ENCODE data around the gene EMD.
A peak's percentile ranks its signal among the peaks of the same experiment; 100 is the strongest.

The EMD gene

DNA sequence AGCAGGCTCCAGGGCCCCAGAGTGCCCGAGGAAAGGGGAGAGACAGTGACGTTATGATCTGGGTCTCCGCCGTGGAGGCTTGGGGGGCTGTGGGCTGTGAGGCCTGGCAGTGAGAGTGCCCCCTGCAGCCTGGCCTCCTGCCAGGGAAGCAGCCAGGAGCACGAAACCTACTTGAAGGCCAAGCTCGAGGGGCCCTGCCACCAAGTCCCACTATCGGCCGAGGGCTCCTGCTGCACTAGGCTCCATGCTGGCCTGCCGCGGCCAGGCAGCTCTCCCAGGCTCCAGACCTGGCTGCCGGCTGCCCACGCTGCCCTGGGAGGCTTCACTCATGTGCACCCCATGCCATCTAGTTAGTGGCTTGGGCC, 23.3 kb upstream of the EMD start:
- DNase-seq: no peak

DNA sequence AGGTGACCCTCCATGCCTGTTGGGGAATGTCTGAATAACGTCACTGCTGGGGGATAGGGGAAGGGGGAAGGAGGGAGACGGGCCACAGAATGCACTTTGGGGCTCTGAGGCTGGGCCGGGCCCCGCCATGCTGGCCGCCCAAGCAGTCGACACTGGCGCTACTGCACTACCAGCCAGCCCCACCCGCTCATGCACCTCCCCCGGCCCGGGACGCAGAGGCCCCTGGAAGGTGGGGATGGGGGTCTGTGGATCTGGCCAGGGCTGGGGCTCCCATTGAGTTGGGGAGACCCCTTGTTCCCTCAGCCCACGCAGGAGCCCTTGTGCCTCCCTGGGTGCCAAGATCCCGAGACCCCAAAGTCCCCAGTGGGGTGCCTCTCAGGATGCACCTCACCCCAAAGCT, 22.5 kb upstream of the EMD start:
- DNase-seq: no peak

DNA sequence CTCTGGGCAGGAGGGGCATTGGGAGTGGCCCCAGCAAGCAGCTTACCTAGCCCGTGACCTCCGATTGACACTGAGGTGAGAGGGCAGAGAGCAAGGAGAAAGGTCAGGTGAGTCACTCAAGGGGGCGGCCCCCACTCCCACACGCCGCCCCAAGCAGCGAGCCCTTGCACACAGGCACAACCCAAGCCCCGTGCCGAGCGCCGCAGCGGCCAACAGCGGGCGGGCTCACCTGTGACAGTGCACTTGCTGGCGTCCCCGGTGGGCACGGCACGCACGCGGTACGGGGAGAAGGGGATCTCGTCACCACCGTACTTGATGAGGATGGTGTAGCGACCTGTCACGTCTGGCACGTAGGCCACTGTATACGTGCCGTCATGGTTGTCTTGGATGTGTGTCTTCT, 21.9 kb upstream of the EMD start:
- no peak for DNase-seq

DNA sequence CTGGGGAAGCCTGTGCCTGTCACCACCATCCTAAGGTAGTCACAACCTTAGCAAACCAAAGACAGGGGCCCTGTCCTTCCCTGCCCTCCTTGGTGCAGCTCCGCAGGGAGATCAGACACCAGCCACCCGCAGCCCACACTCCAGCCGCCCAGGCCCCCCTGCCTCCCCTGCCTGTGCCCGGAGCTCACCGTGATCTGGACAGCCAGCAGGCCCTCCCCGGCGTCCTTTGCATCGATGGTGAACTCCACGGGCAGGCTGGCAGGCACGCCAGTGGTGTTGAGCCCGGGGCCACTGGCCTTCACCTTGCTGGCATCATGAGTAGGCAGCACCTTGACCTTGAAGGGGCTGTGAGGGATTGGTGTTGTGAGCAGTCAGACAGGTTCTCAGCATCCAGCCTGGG, 21.1 kb upstream of the EMD start:
- DNase-seq: no peak

DNA sequence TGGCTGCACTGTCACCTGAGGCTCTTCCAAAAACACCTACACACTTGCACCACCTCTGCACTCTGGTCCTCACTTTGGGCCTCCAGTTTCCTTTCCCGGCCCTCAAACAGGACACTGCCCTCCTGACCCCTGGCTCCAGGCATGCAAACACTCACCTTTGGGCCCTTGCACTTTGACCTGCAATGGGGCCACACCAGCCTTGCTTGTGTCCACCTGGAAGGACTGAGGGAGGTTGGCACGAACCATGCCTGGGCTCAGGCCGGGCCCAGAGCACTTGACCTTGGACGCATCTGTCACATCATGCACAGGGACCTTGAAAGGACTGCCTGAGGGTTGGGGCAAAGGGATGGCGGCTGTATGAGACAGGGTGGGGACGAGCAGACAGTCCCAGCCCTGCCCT, 20.3 kb upstream of the EMD start:
- no peak for DNase-seq

DNA sequence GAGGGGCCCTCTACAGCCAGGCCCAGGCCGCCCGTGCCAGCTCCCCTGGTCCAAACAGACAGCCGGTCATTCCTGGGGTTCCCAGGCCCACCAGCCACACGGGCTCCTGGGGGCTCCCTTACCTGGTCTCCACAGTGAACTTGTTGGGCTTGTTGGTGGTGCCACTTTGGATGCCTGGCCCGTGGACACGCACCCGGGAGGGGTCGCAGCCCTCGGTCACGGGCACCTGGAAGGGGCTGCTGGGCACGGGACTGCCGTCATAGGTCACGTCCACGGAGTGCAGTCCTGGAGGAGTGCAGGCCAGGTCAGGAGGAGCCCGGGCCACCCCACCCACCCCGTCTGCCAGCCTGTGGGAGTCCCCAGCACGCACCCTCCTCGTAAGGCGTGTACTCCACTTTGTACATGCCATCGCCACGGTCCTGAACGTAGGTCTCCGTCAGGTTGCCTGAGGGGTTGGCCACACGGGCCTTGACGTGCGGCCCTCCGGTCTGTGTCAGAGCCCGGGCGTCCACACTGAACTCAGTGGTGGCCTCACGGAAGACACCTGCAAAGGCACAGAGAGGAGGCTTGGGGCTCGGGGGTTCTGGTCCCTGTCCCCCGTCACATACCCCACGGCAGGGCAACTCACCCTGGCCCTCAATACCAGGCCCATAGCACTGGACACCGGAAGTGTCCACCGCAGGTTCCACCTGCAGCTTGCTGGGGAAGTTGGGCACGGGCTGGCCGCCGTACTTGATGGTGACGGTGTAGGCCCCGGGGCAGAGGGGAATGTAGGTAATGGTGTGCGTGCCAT, 19.5 kb upstream of the EMD start:
- no peak for DNase-seq

DNA sequence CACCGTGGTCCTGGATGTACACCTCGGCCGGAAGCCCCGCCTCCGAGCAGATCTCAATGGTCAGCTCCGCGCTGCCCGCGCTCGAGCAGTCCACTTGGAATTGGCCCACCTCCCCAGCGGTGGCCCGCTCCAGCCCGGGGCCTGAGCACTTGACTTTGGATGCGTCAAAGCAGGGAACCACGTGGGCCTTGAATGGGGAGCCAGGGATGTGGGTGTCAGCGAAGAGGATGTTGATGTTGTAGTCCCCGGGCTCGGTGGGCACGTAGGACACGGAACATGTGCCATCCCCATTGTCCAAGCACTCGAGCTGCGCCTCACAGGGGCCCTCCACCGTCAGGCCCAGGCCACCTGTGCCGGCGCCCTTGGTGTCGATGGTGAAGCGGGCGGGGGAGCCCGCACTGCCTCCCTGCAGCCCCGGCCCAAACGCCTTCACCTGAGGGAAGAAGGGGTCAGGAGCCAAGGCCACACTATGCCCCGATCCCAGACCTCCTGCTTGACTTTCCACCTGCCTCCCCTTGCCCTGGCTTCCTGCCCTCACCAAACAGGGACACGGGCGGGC, 18.9 kb upstream of the EMD start:
- no peak for DNase-seq

DNA sequence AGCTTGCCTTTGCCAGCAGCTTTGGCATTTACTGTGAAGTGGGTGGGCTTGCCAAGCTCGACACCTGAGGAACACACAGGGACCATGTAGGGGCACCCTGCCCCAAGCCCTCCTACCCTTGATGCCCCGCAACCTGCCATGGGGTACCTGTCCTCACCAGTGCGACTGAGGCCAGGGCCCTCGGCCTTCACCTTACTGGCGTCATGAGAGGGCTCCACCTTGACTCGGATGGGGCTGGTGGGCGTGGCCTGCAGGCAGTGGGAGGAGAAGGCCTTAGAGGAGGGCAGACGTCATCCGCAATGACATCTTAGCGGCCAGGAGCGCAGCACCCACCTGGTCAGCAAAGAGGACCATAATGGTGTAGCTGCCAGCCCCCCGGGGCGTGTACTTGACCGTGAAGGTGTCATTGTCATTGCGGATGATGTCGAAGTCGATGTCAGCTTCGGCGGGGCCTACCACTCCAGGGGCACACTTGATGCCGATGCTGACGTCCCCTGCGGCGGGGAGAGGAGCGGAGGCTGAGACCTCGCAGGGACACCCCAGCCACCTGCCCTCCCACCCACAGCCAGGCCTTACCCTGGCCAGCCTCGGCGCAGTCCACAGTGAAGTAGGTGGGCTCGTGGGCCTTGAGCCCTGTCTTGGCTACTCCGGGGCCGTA, 16.9 kb upstream of the EMD start:
- no peak for DNase-seq

DNA sequence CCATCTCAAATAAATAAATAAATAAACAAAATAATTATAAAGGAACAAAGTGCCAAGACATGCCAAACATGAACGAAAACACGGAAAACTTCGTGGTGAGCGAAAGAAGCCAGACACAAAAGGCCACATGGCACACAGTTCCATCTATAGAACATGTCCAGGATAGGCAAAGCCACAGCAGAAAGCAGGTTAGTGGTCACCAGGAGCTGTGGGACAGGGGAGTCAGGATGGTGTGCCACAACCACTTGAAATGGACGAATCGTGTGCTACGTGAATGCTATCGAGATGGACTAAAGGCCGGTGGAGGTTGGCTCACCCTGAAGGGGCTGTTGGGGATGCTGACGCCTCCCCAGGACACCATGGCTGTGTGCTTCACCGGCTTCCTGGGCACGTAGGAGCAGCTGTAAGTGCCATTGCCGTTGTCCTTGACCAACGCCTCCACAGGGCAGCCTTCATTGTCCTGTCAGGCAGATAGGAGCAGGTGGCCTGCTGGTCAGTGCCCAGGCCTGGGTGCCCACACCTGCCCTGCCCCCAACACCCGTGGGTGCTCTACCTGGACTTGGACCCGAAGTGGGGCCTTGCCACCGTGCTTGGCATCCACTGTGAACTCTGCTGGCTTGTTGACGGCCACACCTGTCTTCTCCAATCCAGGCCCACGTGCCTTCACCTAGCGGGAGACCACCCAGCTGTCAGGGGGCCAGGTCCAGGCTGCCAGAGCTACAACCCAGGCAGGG, 15.2 kb upstream of the EMD start:
- no peak for DNase-seq

DNA sequence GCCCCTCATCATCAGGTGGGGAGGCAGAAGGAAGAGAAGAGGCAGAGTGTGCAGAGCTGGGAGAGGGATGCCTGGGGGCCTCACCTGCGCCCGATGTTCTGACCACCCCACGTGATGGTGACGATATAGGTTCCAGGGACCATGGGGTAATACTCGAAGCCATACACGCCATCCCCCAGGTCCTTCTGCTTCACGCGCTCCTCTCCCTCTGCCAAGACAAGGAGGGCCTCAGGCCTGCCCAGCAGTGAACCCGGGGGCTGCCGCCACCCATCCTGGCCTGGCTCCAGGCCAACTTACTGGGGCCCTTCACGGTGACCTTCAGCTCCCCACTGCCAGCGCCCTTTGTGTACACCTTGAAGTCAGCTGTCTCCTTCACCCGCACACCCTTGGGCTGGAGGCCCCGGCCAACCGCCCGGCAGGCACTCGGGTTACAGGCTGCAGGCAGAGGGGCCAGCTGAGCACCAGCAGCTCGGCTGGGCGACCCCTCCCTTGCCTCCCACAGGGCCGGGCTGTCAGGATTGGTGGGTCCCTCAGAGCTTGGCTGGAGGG, 14.0 kb upstream of the EMD start:
- no peak for DNase-seq

DNA sequence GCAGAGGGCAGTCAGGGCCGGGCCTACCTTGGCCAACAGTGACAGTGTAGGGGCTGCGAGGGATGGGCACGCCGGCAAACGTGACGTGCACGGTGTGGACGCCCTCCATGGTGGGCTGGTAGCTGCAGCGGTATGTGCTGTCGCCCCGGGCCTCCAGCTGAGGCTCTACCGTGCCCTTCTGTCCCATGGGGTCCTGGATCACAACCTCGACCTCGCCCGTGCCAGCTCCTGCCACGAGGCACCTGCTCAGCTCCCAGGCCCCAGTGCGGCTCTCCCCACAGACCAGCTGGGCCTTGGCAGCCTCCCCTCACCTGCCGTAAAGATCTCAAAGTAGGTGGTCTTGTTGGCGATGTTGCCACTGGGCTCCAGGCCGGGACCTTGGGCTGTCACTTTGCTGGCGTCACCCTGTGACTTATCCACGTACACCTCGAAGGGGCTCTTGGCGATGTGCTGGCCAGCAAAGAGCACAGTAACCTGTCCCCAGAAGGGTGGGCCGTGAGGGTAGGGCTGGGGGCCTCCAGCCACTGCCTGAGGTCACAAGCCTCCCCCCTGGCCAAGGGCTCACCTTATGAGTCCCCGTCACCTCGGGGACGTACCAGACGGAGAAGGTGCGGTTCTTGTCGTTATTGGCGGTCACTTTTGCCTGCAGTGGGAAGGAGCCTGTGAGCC, 13.0 kb upstream of the EMD start:
- no peak for DNase-seq

DNA sequence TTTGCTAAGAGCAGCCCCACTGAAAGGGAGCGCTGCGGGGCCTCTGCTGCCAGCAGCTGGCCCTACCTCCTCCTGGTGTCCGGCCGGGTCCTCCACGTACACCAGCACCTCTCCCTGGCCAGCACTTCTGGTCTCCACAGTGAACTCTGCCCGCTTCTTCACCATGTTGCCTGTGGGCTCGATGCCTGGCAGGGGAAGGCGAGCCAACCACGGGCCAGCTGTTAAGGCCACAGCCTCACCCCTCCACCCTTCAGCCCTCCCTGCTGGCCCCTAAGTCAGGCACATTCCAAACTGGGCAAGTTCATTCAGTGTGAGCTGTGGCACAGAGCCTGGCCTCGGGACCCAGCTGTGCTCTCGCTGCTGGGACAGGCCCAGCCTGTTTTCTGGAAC, 12.4 kb upstream of the EMD start:
- no peak for DNase-seq

DNA sequence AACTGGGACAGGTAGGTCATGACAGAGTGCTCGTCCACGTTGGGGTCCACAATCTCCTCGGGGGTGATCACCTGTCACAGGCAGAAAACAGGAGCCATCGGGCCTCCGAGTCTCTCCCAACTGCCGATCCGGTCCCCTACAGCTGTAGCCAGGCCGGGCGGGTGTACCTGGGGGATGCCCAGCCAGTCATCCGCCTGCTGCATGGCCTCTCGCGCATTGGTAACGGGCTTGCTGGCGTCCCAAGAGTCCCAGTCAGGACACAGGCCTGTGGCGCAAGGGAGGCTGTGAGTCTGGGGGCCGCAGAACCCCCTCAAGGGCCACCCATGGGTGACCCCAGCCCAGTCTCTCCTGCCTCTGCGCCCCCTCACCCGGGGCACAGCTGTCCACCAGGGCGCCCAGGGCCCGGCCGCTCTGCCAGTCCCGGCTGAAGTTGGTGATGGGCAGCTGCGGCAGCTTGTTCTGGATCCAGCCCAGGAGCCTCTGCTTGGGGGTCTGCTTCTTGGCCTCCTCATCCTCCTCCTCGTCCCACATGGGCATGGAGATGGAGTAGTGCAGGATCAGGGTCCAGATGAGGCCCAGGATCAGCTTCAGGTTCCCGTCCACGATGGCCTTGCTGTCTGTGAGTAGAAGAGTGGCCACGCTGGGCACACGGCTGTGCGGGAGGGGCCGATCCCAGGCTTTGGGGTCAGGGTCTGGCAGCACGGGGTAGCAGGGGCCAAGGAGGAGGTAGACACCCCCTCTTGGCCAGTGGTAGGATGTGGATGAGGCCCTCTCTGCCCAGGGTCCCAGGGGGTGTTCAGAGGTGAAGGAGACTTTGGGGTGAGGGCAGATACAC, 11.4 kb upstream of the EMD start:
- no peak for DNase-seq

DNA sequence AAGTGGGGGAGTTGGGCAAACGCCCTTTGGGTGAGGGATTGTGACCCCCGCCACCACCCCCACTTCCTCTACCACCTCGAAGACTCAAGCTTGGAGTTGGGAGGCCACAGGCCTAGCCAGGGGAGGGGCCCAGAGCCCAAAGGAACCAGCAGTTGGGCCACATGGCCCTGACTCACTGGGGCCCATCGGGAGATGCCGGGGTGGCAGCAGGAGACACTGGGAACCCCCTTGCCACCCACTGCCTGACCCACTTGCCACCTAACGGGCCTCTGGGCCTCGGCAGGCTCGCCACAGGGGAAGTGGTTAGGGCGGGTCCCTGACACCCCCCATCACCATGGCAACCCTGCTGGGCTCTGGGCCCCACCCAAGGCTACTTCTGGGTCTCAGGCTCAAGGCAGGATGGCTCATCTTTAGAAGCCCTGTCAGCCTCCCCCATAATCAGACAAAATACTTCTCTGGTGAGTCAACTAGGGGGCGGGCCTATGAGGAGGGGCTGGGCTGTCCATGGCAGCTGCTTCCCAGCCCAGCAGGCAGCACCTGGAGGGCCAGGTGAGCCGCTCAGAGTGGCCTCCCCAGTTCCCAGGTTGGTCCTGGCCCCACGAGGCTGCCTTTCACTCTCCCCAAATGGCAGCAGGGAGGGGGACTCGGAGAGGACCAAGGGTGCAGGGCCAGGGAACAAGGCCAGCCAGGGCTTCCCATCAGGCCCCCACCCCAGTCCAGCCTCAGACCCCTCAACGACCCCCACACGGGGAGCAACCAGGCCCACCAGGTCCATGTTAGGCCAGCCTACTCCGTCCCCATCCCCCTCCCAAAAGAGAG, 10.3 kb upstream of the EMD start:
- DNase-seq: peak; percentile 91

DNA sequence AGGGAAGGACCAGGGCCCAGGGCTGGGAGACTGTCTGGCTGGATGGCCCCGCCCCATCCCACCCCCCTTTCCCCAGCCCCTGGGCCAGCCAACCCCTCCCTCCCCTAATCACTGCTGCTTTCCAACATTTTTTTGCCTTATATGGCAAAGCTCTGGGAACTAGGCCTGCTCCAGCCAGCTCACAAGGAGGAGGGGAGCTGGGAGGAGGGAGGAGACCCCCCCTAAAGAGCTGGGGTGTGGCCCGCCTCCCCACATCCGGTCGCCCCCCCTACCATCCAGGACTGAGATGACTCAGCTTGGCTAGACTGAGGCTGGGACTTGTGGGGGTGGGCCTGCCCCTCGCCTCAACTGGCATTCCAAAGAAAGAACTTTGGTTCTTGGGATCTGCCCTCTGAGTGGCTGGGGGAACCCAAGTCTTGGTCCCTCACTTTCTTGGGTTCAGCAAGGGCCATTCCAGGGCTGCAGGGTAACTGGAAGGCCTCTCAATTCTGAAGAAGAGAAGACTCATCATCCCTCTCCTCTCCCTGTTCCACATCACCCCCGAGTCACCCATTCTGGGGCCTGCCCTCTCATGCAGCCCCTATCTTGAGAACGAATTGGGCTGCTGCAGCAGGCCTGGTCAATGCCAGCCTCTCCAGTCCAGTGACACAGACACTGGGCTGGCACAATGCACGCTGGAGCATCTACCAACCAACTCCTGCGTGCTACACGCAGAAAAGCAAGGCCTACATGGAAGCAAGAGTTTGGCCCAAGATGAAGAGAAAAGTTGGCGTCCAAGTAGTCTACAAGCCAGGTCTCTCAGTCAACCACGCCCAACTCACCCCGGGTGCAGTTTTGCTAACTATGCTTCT, 9.4 kb upstream of the EMD start:
- peak; percentile 96 for DNase-seq

DNA sequence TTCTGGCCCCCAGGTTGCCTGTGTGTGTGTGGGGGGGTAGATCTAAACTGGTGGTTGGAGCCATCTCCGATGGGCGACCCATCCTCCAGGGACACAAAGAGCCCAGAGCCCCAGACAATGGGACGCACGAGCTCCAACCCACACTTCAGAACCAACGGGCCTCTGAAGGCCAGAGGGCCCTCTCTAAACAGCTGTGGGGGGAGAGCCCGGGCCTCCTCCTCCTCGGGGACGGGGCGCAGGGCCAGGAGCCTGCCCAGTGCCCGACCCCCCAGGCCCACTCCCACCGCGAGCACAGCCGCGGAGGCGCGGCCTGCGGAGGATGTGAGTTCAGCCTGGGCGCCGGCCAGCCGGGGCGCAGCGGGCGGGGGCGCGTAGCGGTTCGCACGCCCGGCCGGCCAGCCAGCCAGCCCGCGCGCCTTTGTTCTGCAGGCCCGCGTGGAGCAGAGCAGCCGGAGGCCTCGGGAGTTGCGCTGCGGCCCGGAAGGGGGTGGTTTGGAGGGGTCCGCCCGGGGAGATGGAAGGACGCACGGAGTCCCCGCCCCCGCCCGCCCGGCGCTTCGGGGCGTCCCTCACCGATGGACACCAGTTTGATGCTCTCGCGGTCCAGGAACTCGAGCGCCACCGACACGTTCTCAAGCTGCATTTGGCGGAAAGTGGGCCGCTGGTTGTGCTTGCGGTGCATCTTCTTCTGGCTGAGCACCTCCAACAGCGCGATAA, 8.6 kb upstream of the EMD start:
- DNase-seq: no peak

DNA sequence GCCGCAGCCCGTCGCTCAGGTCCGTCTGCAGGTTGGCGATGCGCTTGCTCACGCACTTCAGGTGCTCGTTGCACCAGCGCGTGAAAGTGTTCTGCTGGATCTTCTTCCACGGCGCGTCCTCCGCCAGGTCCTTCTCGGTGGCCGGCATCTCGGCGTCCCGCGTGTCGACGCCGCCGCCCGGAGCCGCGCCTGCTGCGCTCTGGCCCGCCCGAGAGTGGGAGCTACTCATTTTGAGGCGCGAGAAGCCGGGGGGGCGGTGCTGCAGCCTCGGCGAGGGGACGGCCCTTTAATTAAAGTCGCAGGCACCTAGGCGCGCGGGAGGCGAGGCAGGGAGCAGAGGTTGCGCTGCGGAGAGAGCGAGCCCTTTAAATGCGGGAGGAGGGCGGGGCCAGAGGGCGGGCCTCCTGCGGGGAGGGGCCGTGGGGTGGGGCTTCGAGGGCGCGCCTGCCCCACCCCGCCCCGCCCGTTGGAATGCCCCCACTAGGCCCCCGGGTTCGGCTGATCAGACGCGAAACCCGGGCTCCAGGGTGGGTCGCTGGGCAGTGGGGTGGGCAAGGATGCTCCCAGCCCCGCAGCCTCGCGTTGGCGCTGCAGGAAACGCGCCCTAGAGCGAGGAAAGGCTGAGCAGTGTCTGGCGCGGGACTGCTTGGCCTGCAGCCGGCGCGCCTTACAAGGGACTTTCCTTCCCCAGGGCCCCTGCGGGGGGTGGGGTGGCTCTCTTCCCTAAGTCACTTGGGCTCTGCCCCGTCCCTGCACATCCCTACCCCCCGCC, 7.9 kb upstream of the EMD start:
- DNase-seq: peak; percentile 95

DNA sequence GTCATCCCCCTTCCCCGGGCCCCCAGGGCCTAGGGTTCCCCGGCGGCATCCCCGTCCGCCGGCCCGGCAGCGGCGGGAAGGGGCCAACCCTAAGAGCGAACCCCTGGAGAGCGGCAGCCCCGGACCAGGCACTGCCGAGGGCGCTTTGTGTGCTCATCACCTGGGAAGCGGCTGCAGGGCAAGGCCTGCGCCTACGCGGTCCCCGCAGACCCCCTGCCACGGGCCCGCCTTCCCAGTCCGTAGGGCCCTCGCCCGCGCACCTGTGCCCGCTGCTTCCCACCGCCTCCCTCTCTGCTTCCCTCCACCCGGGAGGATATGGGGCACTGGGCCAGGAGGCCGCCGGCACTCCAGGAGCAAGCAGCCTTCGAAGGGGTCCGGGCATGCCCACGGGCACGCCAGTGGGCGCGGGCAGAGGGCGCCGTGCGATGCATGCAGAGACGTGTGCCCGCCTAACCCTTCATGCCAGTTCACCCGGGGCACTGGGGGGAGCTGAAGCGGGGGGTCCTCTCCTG, 7.2 kb upstream of the EMD start:
- DNase-seq: no peak
